Ovary (tissue), 3 donors: ENCODE results near the gene NOXA1.

ENCODE experiments used
- CTCF ChIP-seq, 3 donors: fragments of 450-650 bp in 2 of 3; fragments of 200-600 bp in 1 of 3; IDR thresholded peaks; one replicate each; pipeline versions ENCODE4 v1.5.1 to v1.8.0; 2016 to 2022; ENCODE audit warnings: antibody characterized with exemption in 3 of 3, mild to moderate bottlenecking in 1 of 3
- EP300 ChIP-seq: sonication (generic); formaldehyde crosslinking; IDR thresholded peaks from one replicate; pipeline ENCODE4 v1.6.1; 2017; ENCODE audit warnings: antibody characterized with exemption
- POLR2A ChIP-seq: fragments of 450-650 bp; IDR thresholded peaks from one replicate; pipeline ENCODE4 v1.6.1; 2017; ENCODE audit warnings: antibody characterized with exemption, mild to moderate bottlenecking, moderate library complexity
- donor health status: DM: no; HTN: no; CAD: no.

GRCh38 chr9:137467896-137468295 is 44.7 kb downstream of the NOXA1 start:
- no peak for TF ChIP-seq CTCF (IDR thresholded peaks at IDR 0.05)
- TF ChIP-seq EP300 = no peak
- no peak for TF ChIP-seq POLR2A
